Esophagus (tissue), 2 donors: ENCODE data around the gene STK36. TPM values are rescaled to one million over a fixed set of nuclear protein-coding genes. Genes with fewer than 3 reads are reported as not detected.

ENCODE experiments used
- H3K27ac ChIP-seq, 2 donors: one replicate each; pipeline ENCODE4 v1.5.1; 2013; ENCODE audit warnings: low read depth in 2 of 2, mild to moderate bottlenecking in 2 of 2, inconsistent platforms in 1 of 2, low read length in 1 of 2, moderate library complexity in 1 of 2
- H3K27me3 ChIP-seq, 2 donors: one replicate each; pipeline ENCODE4 v1.6.1; 2013; ENCODE audit warnings: low read length in 2 of 2, control low read depth in 1 of 2, mild to moderate bottlenecking in 1 of 2; ENCODE audit not compliant: insufficient read depth in 2 of 2, control insufficient read depth in 1 of 2
- H3K36me3 ChIP-seq, 2 donors: one replicate each; pipeline ENCODE4 v1.6.1; 2013; ENCODE audit warnings: low read length in 1 of 2; ENCODE audit not compliant: control insufficient read depth in 2 of 2, insufficient read depth in 2 of 2
- H3K4me1 ChIP-seq, 2 donors: one replicate each; pipeline ENCODE4 v1.6.1; 2013; ENCODE audit warnings: low read length in 1 of 2; ENCODE audit not compliant: control insufficient read depth in 2 of 2, insufficient read depth in 2 of 2
- H3K4me3 ChIP-seq, 2 donors: one replicate each; pipeline ENCODE4 v1.5.1; 2013; ENCODE audit warnings: low read length in 2 of 2, mild to moderate bottlenecking in 2 of 2, low read depth in 1 of 2, moderate library complexity in 1 of 2
- H3K9me3 ChIP-seq, 2 donors: one replicate each; pipeline ENCODE4 v1.6.1; 2013; ENCODE audit warnings: mild to moderate bottlenecking in 2 of 2, low read depth in 1 of 2, low read length in 1 of 2, moderate library complexity in 1 of 2; ENCODE audit not compliant: control insufficient read depth in 2 of 2, insufficient read depth in 1 of 2
- WGBS, 2 donors: extraction: QIAGEN DNeasy Blood & Tissue Kit; methylation state at CpG; one replicate each; pipeline ENCODE4 v1.1.7; 2013; 5-methylcytosine and 5-hydroxymethylcytosine counted together
- polyA plus RNA-seq, 2 donors: library from polyadenylated mRNA; stranded (reverse); fragments of 200-250 nt; gene quantifications; one replicate each; pipeline ENCODE4 v1.2.3, GENCODE V29; 2013
- donor health status: healthy with polysubstance abuse.
- donor health status: Bipolar disorder and iron deficiency.

Gene STK36
- polyA plus RNA-seq, 2 donors = 10.8 to 20.7 TPM

DNA sequence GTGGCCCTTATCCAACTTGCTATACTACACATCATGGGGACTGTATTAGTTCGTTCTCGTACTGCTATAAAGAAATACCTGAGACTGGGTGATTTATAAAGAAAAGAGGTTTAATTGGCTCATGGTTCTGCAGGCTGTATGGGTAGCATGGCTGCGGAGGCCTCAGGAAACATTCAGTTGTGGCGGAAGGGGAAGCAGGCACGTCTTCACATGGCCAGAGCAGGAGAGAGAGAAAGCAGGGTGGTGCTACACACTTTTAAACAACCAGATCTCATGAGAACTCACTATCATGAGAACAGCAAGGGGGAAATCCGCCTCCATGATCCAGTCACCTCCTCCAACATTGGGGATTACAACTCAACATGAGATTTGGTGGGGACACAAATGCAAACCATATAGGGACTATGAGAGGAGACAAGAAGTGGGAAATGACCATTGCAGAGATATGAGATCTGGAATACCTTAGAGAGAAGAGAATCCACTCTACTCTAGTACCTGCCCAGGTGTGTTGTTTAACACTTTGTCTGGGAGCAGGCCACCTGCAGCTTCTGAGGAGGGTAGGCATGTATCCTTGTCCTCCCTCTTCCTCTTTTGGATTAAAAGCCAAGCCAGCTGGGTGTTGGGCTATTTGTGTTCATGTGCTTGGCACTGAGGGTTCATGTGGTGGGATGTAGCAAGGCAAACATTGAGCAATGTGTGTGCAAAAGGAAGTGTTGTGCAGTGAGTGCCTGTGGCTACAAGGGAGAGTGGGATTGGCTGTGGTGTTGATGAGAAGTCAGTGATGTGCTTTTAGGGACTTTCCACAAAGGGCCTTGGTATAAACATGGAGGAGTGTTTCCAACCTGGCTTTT is 61.5 kb downstream of the STK36 start:
- H3K27me3 ChIP-seq = no peaks in the 10 kb centered on the region
- no peak overlapping the region for H3K27ac ChIP-seq
- H3K36me3 ChIP-seq = peaks cover 0 to 13% of the 10 kb centered on the region in 2 donors
- H3K4me3 ChIP-seq = no peak overlapping the region
- peaks cover 0 to 8% of the 10 kb centered on the region in 2 donors for H3K4me1 ChIP-seq
- 50 to 79% methylated on average over 6 of the region's 6 CpGs for WGBS, 2 donors
- H3K9me3 ChIP-seq = no peaks in the 10 kb centered on the region

DNA sequence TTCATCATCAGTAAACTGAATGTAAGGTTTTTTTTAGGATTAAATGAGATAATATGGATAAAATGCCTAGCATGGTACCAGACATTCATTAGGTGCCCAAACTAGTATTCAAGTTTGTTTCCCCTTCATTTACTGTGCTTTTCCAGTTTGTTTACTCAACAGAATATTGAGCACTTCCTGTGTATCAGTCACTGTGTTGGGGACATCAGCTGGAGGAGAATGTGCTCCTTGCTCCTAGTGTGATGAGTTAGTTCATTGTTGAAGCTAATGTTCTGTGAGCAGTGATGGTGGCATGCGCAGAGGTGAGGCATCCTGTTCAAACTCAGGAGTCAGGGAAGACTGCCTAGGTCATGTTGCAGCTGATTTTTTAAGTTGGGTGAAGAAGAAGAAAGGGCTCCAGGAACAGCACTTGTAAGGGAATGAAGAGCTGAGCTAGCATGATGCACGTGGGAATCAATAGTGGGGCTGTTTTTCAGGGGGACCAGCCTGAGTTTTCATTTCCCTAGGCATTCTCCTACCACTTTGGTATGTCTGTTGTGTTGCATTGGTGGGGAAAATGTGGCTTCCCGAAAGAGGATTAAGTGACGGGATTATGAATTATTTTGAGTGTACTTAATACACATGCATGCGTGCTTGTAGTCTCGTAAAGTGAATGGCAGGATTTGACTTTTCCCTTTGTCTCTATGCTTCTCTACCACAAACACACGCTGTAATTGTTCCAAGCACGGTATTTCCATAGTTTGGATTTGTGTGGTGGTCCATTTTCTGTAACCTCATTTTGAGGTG is 62.5 kb downstream of the STK36 start:
- 92 to 96% methylated on average over 8 of the region's 8 CpGs for WGBS, 2 donors
- H3K9me3 ChIP-seq = no peaks in the 10 kb centered on the region
- H3K36me3 ChIP-seq = peaks cover 4 to 19% of the 10 kb centered on the region in 2 donors
- no peak overlapping the region for H3K27ac ChIP-seq
- H3K4me1 ChIP-seq = peaks cover 0 to 8% of the 10 kb centered on the region in 2 donors
- H3K4me3 ChIP-seq = no peak overlapping the region
- no peaks in the 10 kb centered on the region for H3K27me3 ChIP-seq

DNA sequence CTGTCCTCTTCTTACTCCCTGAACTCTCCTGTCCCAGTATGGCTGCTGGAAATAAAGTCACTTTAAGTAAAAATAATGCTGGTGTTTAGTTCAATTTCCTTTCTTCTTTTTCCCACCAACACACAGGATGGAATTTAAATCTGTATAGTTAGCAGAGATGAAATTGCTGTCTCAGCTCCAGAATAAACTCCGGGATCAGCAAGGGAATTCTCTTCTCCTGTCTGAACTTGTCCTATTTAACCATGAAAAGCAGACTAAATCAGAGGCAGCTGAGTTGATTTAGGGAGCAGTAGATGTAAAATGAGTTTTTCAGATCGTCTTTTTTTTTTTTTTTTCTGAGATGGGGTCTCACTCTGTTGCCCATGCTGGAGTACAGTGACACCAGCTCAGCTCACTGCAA is 64.6 kb downstream of the STK36 start:
- H3K36me3 ChIP-seq = peaks cover 7 to 27% of the 10 kb centered on the region in 2 donors
- WGBS, 2 donors = 41 to 59% methylated on average over 2 of the region's 2 CpGs
- no peak overlapping the region for H3K27ac ChIP-seq
- H3K4me3 ChIP-seq = no peak overlapping the region
- H3K9me3 ChIP-seq = no peaks in the 10 kb centered on the region
- peaks cover 0 to 8% of the 10 kb centered on the region in 2 donors for H3K4me1 ChIP-seq
- no peaks in the 10 kb centered on the region for H3K27me3 ChIP-seq

- Histone ChIP-seq H3K27ac (no peak overlapping the region), H3K27me3 (no peaks in the 10 kb centered on the region), H3K36me3 (peaks cover 12 to 31% of the 10 kb centered on the region in 2 donors), H3K9me3 (no peaks in the 10 kb centered on the region), H3K4me1 (no peaks in the 10 kb centered on the region), H3K4me3 (no peak overlapping the region)
- 76 to 83% methylated on average over 6 of the region's 6 CpGs for WGBS, 2 donors
These were observed 71.2 kb downstream of the STK36 start for GRCh38 chr2:218743068-218743467.

GRCh38 chr2:218744615-218745014 is 72.7 kb downstream of the STK36 start:
- Histone ChIP-seq H3K27ac (no peak overlapping the region), H3K36me3 (peaks cover 16 to 31% of the 10 kb centered on the region in 2 donors), H3K27me3 (no peaks in the 10 kb centered on the region), H3K4me1 (no peaks in the 10 kb centered on the region), H3K4me3 (no peak overlapping the region), H3K9me3 (no peaks in the 10 kb centered on the region)
- 59 to 74% methylated on average over 3 of the region's 3 CpGs for WGBS, 2 donors

- H3K36me3 ChIP-seq = peaks cover 16 to 33% of the 10 kb centered on the region in 2 donors
- no peak overlapping the region for H3K27ac ChIP-seq
- no peak overlapping the region for H3K4me3 ChIP-seq
- 69 to 79% methylated on average over 5 of the region's 5 CpGs for WGBS, 2 donors
- H3K4me1 ChIP-seq = no peaks in the 10 kb centered on the region
- H3K27me3 ChIP-seq = no peaks in the 10 kb centered on the region
- no peaks in the 10 kb centered on the region for H3K9me3 ChIP-seq
These were observed 73.3 kb downstream of the STK36 start for GRCh38 chr2:218745160-218745558.

DNA sequence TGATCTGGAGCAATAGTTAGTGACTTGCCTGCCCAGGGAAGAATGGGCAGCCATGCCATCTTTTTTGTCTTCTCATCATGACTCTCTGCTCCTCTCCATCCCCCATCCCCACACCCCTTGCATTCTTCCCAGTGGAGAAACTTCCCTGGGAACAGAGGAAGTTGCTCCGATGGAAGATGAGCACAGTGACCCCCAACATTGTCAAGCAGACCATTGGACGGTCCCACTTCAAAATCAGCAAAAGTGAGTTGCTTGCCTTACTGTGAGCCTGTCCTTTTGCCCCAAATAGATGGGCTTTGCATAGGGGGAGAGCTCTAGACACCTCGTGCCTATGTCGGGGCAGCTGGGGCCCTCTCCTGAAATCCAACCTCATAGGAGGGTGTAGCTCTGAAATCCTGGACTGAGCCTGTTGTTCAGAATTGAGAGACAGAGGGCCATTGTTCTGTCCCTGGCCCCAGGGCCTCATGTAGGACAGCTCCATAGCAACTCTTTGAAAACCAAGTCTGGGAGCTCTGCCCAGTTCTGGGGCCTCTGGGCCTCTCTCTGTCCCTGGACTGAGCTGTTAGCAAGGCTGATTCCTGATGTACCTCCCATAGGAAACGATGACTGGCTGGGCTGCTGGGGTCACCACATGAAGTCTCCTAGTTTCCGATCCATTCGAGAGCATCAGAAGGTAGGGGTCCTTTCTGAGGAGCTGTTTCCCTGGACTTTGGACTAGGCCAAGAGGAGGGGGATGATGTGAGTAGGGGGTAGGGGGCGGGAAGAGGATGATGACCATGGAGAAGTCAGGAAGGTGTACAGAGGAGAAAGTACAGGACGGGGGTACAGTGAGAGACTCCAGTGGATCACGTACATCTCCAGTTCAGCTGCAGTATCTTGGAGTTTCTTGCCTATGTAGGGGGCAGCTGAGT is 73.9 kb downstream of the STK36 start:
- H3K4me1 ChIP-seq = no peaks in the 10 kb centered on the region
- H3K27ac ChIP-seq = no peak overlapping the region
- H3K4me3 ChIP-seq = no peak overlapping the region
- peaks cover 16 to 35% of the 10 kb centered on the region in 2 donors for H3K36me3 ChIP-seq
- no peaks in the 10 kb centered on the region for H3K9me3 ChIP-seq
- H3K27me3 ChIP-seq = no peaks in the 10 kb centered on the region
- 77 to 83% methylated on average over 10 of the region's 10 CpGs for WGBS, 2 donors

DNA sequence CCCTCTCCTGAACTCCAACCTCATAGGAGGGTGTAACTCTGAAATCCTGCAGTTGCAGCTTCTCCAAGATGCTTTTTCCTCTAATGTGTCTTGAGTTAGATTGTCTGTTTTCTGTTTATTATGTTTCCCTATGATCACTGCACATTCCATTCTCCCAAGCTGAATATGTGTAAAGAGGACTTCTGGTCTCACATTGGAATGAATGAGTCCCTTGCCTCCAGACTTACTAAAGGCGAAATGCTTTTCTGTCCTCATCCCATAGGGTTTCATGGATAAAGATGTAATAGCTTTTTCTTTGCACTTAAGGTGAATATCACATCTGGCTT is 74.5 kb downstream of the STK36 start:
- H3K9me3 ChIP-seq = no peaks in the 10 kb centered on the region
- no peaks in the 10 kb centered on the region for H3K4me1 ChIP-seq
- H3K36me3 ChIP-seq = peaks cover 16 to 34% of the 10 kb centered on the region in 2 donors
- no peaks in the 10 kb centered on the region for H3K27me3 ChIP-seq
- WGBS, 2 donors = 98 to 100% methylated on average over 1 of the region's 1 CpG
- H3K27ac ChIP-seq = no peak overlapping the region
- H3K4me3 ChIP-seq = no peak overlapping the region

GRCh38 chr2:218746960-218747359 is 75.1 kb downstream of the STK36 start:
- Histone ChIP-seq H3K9me3 (no peaks in the 10 kb centered on the region), H3K4me3 (no peak overlapping the region), H3K27me3 (no peaks in the 10 kb centered on the region), H3K4me1 (no peaks in the 10 kb centered on the region), H3K27ac (no peak overlapping the region), H3K36me3 (peaks cover 18 to 33% of the 10 kb centered on the region in 2 donors)
- 92 to 95% methylated on average over 10 of the region's 10 CpGs for WGBS, 2 donors
